GM12878 (cell line): ENCODE measurements around the gene IFT81. TPM values are rescaled to one million over a fixed set of nuclear protein-coding genes. Genes with fewer than 3 reads are reported as not detected.

Experiments
- ATAC-seq: fragments of 200-7000 bp; cut with Tn5 transposase; 3 replicates; pipeline ENCODE4 v1.9.1; 2020; ENCODE audit warnings: mild to moderate bottlenecking, moderate library complexity
- BruUV-seq: library from RNA; stranded (reverse); fragments of 400-500 nt; replicated peaks from 2 replicates; lab custom pipeline; 2021; lab: Mats Ljungman, UMichigan
- CTCF ChIA-PET: fragments of 300-600 bp; sonication (Branson Sonifier 250); formaldehyde crosslinking; extraction: SDS; loops from one replicate; lab custom pipeline; 2021; ENCODE audit warnings: inconsistent platforms; lab: Yijun Ruan, JAX
- POLR2A ChIA-PET: fragments of 350-600 bp; formaldehyde crosslinking; extraction: SDS; loops from one replicate; lab custom pipeline; 2021; ENCODE audit warnings: inconsistent platforms; lab: Charles Lee
- RAD21 ChIA-PET: fragments of 300-600 bp; sonication (Branson Sonifier 250); formaldehyde crosslinking; loops from one replicate; lab custom pipeline; 2023; ENCODE audit warnings: antibody characterized with exemption; ENCODE audit not compliant: unreplicated experiment; lab: Charles Lee
- SMC1A ChIA-PET: fragments of 300-600 bp; sonication (Branson Sonifier 250); formaldehyde crosslinking; loops from one replicate; lab custom pipeline; 2023; ENCODE audit not compliant: unreplicated experiment, uncharacterized antibody; lab: Charles Lee
- DNase-seq: peaks from one replicate; pipeline ENCODE4 v3.0.0-alpha.2; 2011; ENCODE audit warnings: low read depth, low spot score
- FAIRE-seq: peaks from 3 replicates; lab custom pipeline; 2011; peaks lifted over from hg19 to GRCh38; lab: Jason Lieb, UNC
- H2AFZ ChIP-seq: 2 replicates; pipeline ENCODE4 v1.6.0; 2011; ENCODE audit warnings: low read depth, low read length, control low read depth; ENCODE audit not compliant: control insufficient read depth
- H3K27ac ChIP-seq: 2 replicates; pipeline ENCODE4 v1.5.1; 2011; ENCODE audit warnings: control low read depth; ENCODE audit not compliant: control insufficient read depth, insufficient read depth
- H3K27me3 ChIP-seq, 2 experiments: replicated peaks in 1 of 2; 2 replicates each; pipeline versions ENCODE4 v1.6.0 to v1.6.1; 2011; ENCODE audit warnings: low read length in 1 of 2; ENCODE audit not compliant: control insufficient read depth in 2 of 2, insufficient read depth in 2 of 2
- H3K36me3 ChIP-seq, 2 experiments: 2 replicates each; pipeline ENCODE4 v1.5.1; 2011; ENCODE audit warnings: low read length in 1 of 2; ENCODE audit not compliant: control insufficient read depth in 2 of 2, insufficient read depth in 2 of 2
- H3K4me1 ChIP-seq: 2 replicates; pipeline ENCODE4 v1.6.1; 2011; ENCODE audit warnings: mild to moderate bottlenecking, low read length, moderate library complexity, mixed read lengths; ENCODE audit not compliant: control insufficient read depth, insufficient read depth
- H3K4me2 ChIP-seq: 2 replicates; pipeline ENCODE4 v1.6.0; 2011; ENCODE audit warnings: control low read depth; ENCODE audit not compliant: control insufficient read depth, insufficient read depth
- H3K4me3 ChIP-seq: fragments of 200-600 bp; sonication (generic); 2 replicates; pipeline ENCODE4 v1.5.1; 2016
- H3K79me2 ChIP-seq: 2 replicates; pipeline ENCODE4 v1.6.0; 2011; ENCODE audit warnings: low read length; ENCODE audit not compliant: control insufficient read depth, insufficient read depth
- H3K9ac ChIP-seq: 2 replicates; pipeline ENCODE4 v1.8.0; 2011; ENCODE audit warnings: low read length, control low read depth, mixed read lengths; ENCODE audit not compliant: control insufficient read depth, insufficient read depth
- H3K9me3 ChIP-seq: replicated peaks from 3 replicates; pipeline ENCODE4 v1.5.1; 2011; ENCODE audit warnings: mild to moderate bottlenecking, low read length; ENCODE audit not compliant: control insufficient read depth, insufficient read depth
- H4K20me1 ChIP-seq: 2 replicates; pipeline ENCODE4 v1.6.0; 2011; ENCODE audit not compliant: control insufficient read depth, insufficient read depth
- ATF7 ChIP-seq: fragments of 450-650 bp; IDR thresholded peaks from 2 replicates; pipeline ENCODE4 v1.6.1; 2016; ENCODE audit warnings: low read depth, mild to moderate bottlenecking
- BHLHE40 ChIP-seq, 2 experiments: fragments of 450-650 bp in 1 of 2; IDR thresholded peaks; 2 replicates each; pipeline ENCODE4 v1.6.1; 2011 to 2017; ENCODE audit warnings: low read depth in 2 of 2, borderline replicate concordance in 1 of 2, improper control_type of control experiment in 1 of 2, low read length in 1 of 2, mild to moderate bottlenecking in 1 of 2
- CBFB ChIP-seq: IDR thresholded peaks from 2 replicates; pipeline ENCODE4 v1.6.1; 2016; ENCODE audit warnings: antibody characterized with exemption, low read depth
- CBX5 ChIP-seq: sonication (generic); IDR thresholded peaks from 2 replicates; pipeline ENCODE4 v1.6.1; 2016; ENCODE audit warnings: low read depth, moderate library complexity, mild to moderate bottlenecking, inconsistent platforms
- ETV6 ChIP-seq, 2 experiments: fragments of 450-650 bp in 1 of 2; IDR thresholded peaks in 1 of 2; conservative IDR thresholded peaks in 1 of 2; 2 replicates each; pipeline ENCODE4 v1.6.1; 2014; ENCODE audit warnings: antibody characterized with exemption in 1 of 2, borderline replicate concordance in 1 of 2, low read depth in 1 of 2, mild to moderate bottlenecking in 1 of 2, moderate library complexity in 1 of 2
- GATAD2B ChIP-seq: fragments of 450-650 bp; conservative IDR thresholded peaks from 2 replicates; pipeline ENCODE4 v1.6.1; 2017; ENCODE audit warnings: low read depth, mild to moderate bottlenecking, moderate library complexity
- MAX ChIP-seq: IDR thresholded peaks from 2 replicates; pipeline ENCODE4 v1.6.1; 2012; ENCODE audit warnings: low read depth, low read length, improper control_type of control experiment
- MYC ChIP-seq: IDR thresholded peaks from 2 replicates; pipeline ENCODE4 v1.6.1; 2011; ENCODE audit warnings: mild to moderate bottlenecking, low read length, moderate library complexity, inconsistent platforms; ENCODE audit not compliant: insufficient read depth, insufficient replicate concordance, insufficient read length, severe bottlenecking
- REST ChIP-seq: IDR thresholded peaks from 2 replicates; pipeline ENCODE4 v1.6.1; 2012; ENCODE audit warnings: mild to moderate bottlenecking, low read depth, low read length
- SMAD5 ChIP-seq: IDR thresholded peaks from 2 replicates; pipeline ENCODE4 v1.6.1; 2016; ENCODE audit warnings: antibody characterized with exemption, low read depth
- TCF3 ChIP-seq: IDR thresholded peaks from 2 replicates; pipeline ENCODE4 v1.6.1; 2012; ENCODE audit warnings: low read depth, mild to moderate bottlenecking, low read length, borderline replicate concordance; ENCODE audit not compliant: insufficient read depth
- USF2 ChIP-seq: IDR thresholded peaks from 2 replicates; pipeline ENCODE4 v1.6.1; 2011; ENCODE audit warnings: low read depth, low read length, improper control_type of control experiment, borderline replicate concordance
- WGBS: methylation state at CpG from one replicate; pipeline ENCODE4 v1.1.6; 2016; ENCODE audit warnings: low lambda C conversion rate; ENCODE audit not compliant: insufficient replicate concordance, insufficient coverage; ENCODE audit errors: missing lambda C conversion rate; 5-methylcytosine and 5-hydroxymethylcytosine counted together
- in situ Hi-C: fragments of 300-500 bp; cut with MboI; formaldehyde crosslinking; loops from 9 replicates; pipeline ENCODE4 v1.14.3; 2018; ENCODE audit warnings: mixed read lengths
- intact Hi-C: fragments of 100-400 bp; cut with micrococcal nuclease; formaldehyde crosslinking; loops from one replicate; pipeline ENCODE4 v1.14.2; 2022; ENCODE audit not compliant: unreplicated experiment
- polyA plus RNA-seq, 11 experiments: library from polyadenylated mRNA; depleted of rRNA in 4 of 11; unstranded in 6 of 11; stranded (reverse) in 5 of 11; fragments of >200 nt; fragmentation: Nextera tagmentation in 4 of 11; fragmentation: Illumina TruSeq in 1 of 11; extraction: Ambion mirVana in 4 of 11; extraction: Trizol in 1 of 11; gene quantifications; 1 replicate in 1 of 11; 2 replicates in 10 of 11; pipeline versions ENCODE4 v1.2.1 to v1.2.3, GENCODE V29; 2011 to 2016; ENCODE audit warnings: inconsistent platforms in 2 of 11, missing spikeins in 2 of 11, low read depth in 1 of 11
- total RNA-seq, 4 experiments: library from RNA; depleted of rRNA in 3 of 4; stranded (reverse); fragments of >200 nt in 3 of 4; fragmentation: Illumina TruSeq in 1 of 4; extraction: Trizol in 1 of 4; gene quantifications; 2 replicates each; pipeline versions ENCODE4 v1.2.1 to v1.2.3, GENCODE V29; 2013 to 2021

Gene IFT81
- total and polyA plus RNA-seq, 10 of the 15 experiments (the other 5 are each of a cell fraction or from before 2014, with no cell fraction given), result 4.1 to 9.9 (median 5.6) TPM

GRCh38 chr12:110157539-110157938, 33.4 kb downstream of the IFT81 start:
- no peak overlapping the region for H3K4me2 ChIP-seq
- H3K9me3 ChIP-seq, result peaks cover 6% of the 10 kb centered on the region
- intact Hi-C loops, result no loop called here
- ATAC-seq, result no peak
- SMC1A ChIA-PET, result no interaction called here
- no peak for FAIRE-seq
- H3K4me3 ChIP-seq, result no peak overlapping the region
- in situ Hi-C loops, result no loop called here
- RAD21 ChIA-PET, result no interaction called here
- no TSS peak for BruUV-seq
- CTCF ChIA-PET, result no interaction called here
- no peaks in the 10 kb centered on the region for H3K79me2 ChIP-seq
- no peaks in the 10 kb centered on the region for H3K27me3 ChIP-seq
- POLR2A ChIA-PET, result no interaction called here
- H2AFZ ChIP-seq, result no peak overlapping the region
- no peak overlapping the region for H3K9ac ChIP-seq
- H3K4me1 ChIP-seq, result no peaks in the 10 kb centered on the region
- H3K27ac ChIP-seq, result no peak overlapping the region
- no peaks in the 10 kb centered on the region for H3K36me3 ChIP-seq
- 0 out of 2 replicates have a peak, but pooled peaks have one; percentile 65 for TF ChIP-seq CBX5
- TF ChIP-seq BHLHE40 (IDR thresholded peaks at IDR 0.05; ENCODE audit: borderline replicate concordance in 1 of 2, low read depth in 2 of 2, low read length in 1 of 2), result no peak
- DNase-seq, result no peak
- H4K20me1 ChIP-seq, result no peaks in the 10 kb centered on the region

GRCh38 chr12:110159671-110160245, 35.6 kb downstream of the IFT81 start:
- ChIA-PET RAD21 (interaction anchor here (1.1 kb wide), 1 partner anchor 16 kb away, joined by 3 read pairs; no protein-coding TSS in a partner anchor), CTCF (no interaction called here), POLR2A (no interaction called here), SMC1A (interaction anchor here (1.7 kb wide), 1 partner anchor 10 kb away, joined by 7 read pairs; no protein-coding TSS in a partner anchor)
- H3K9me3 ChIP-seq, result peaks cover 6% of the 10 kb centered on the region
- ATAC-seq (no peak), FAIRE-seq (no peak), DNase-seq (no peak)
- H4K20me1 ChIP-seq, result no peaks in the 10 kb centered on the region
- no peak overlapping the region for H3K27ac ChIP-seq
- H3K4me3 ChIP-seq, result no peak overlapping the region
- no peak overlapping the region for H3K9ac ChIP-seq
- H3K27me3 ChIP-seq, result no peaks in the 10 kb centered on the region
- H3K36me3 ChIP-seq, result no peaks in the 10 kb centered on the region
- intact Hi-C loops, result no loop called here
- no peak overlapping the region for H3K4me2 ChIP-seq
- in situ Hi-C loops, result no loop called here
- H2AFZ ChIP-seq, result no peak overlapping the region
- H3K4me1 ChIP-seq, result no peaks in the 10 kb centered on the region
- WGBS, result 92% methylated on average over 4 of the region's 4 CpGs
- H3K79me2 ChIP-seq, result no peaks in the 10 kb centered on the region
- no TSS peak for BruUV-seq
- TF ChIP-seq MYC, result no peak
- TF ChIP-seq REST, result no peak
- TF ChIP-seq TCF3, result no peak
- no peak for TF ChIP-seq GATAD2B
- no peak for TF ChIP-seq ATF7
- TF ChIP-seq MAX, result no peak
- TF ChIP-seq ETV6 (conservative IDR thresholded peaks at IDR 0.05 in 1 of 2, IDR thresholded peaks at IDR 0.05 in 1 of 2; ENCODE audit: borderline replicate concordance in 1 of 2, low read depth in 1 of 2), result no peak
- no peak for TF ChIP-seq USF2
- TF ChIP-seq CBFB, result no peak
- no peak for TF ChIP-seq SMAD5
